HG03103 (cell line): Measurements from ENCODE around the gene RBM10.
"Not testable (repeated sequence)": the region's sequence is repeated elsewhere in the genome, so short reads cannot be mapped to it uniquely, and the experiment has no call there.

Experiments
- ATAC-seq: cut with Tn5 transposase; IDR thresholded peaks from one replicate; pipeline ENCODE4 v1.9.1; 2021; ENCODE audit warnings: low read depth; ENCODE audit not compliant: unreplicated experiment

RBM10 gene

GRCh38 chrX:47144626-47145394 is at the start of gene RBM10, which contains the start of gene NDUFB11:
TSS of gene RBM10 (plus strand) at chrX:47145221. CDS start at chrX:47147482, 2,261 bp downstream.
TSS of gene NDUFB11 (minus strand) at chrX:47144702. CDS start at chrX:47144679, 23 bp downstream.
- peak; percentile 70 for ATAC-seq

GRCh38 chrX:47097018-47097417 is 48.0 kb upstream of the RBM10 start:
- ATAC-seq: no peak

GRCh38 chrX:47098338-47099094 is 46.5 kb upstream of the RBM10 start:
- ATAC-seq: no peak

- no peak for ATAC-seq
Observed at GRCh38 chrX:47101206-47101605, 43.8 kb upstream of the RBM10 start.

- not testable (repeated sequence) for ATAC-seq
Observed at GRCh38 chrX:47110936-47111615, 33.9 kb upstream of the RBM10 start.

GRCh38 chrX:47112316-47112954 is 32.6 kb upstream of the RBM10 start:
- no peak for ATAC-seq

GRCh38 chrX:47116551-47117110 is 28.4 kb upstream of the RBM10 start:
- not testable (repeated sequence) for ATAC-seq

GRCh38 chrX:47124466-47124865 is 20.6 kb upstream of the RBM10 start:
- not testable (repeated sequence) for ATAC-seq

- peak; percentile 96 for ATAC-seq
Observed at GRCh38 chrX:47129157-47129898, 15.7 kb upstream of the RBM10 start.

- ATAC-seq: no peak
Observed at GRCh38 chrX:47129899-47130358, 15.1 kb upstream of the RBM10 start.

GRCh38 chrX:47133493-47133892 is 11.5 kb upstream of the RBM10 start:
- no peak for ATAC-seq

GRCh38 chrX:47135650-47136049 is 9.4 kb upstream of the RBM10 start:
- ATAC-seq: not testable (repeated sequence)

- no peak for ATAC-seq
Observed at GRCh38 chrX:47138171-47138570, 6.8 kb upstream of the RBM10 start.

GRCh38 chrX:47143894-47144625 is 961 bp upstream of the RBM10 start:
- ATAC-seq: peak; percentile 8

GRCh38 chrX:47145395-47146120 is 537 bp downstream of the RBM10 start:
- peak; percentile 12 for ATAC-seq

- no peak for ATAC-seq
Observed at GRCh38 chrX:47146121-47146935, 1.3 kb downstream of the RBM10 start.
